GM19467 (cell line): ENCODE results near the gene CLPSL2.

ENCODE experiments used
- ATAC-seq: cut with Tn5 transposase; IDR thresholded peaks from one replicate; pipeline ENCODE4 v1.9.1; 2021; ENCODE audit warnings: mild to moderate bottlenecking, moderate library complexity; ENCODE audit not compliant: unreplicated experiment

Gene CLPSL2

DNA sequence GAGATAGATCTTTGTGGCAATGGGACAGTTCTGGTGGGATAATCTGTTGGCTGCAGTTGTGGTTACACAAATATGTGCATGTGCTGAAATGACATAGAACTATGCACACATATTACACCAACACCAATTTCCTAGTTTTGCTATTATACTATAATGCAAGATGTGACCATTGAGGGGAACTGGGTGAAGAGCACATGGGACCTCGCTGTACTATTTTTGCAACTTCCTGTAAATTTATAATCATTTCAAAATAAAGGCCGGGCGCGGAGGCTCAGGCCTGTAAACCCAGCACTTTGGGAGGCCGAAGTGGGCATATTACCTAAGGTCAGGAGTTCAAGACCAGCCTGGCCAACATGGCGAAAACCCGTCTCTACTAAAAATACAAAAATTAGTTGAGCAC lies 30.9 kb upstream of the CLPSL2 start:
- no peak for ATAC-seq

DNA sequence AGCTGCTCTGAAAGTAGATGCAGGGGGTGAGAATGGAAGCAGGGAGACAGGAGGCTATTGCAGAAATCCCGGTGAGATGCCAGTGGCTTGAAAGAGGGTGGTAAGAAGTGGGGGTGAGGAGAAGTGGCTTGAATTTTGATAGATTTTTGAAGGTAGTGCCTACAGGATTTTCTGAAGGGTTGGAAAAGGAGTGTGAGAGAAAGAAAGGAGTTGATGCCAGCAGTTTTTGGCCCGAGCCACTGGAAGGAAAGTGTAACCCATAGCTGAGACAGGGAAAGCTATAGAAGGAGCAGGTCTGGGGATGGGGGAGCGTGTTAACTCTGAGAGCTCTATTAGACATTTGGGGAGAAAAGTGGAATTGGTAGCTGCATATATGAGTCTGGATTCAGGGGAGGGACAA lies 29.9 kb upstream of the CLPSL2 start:
- no peak for ATAC-seq

DNA sequence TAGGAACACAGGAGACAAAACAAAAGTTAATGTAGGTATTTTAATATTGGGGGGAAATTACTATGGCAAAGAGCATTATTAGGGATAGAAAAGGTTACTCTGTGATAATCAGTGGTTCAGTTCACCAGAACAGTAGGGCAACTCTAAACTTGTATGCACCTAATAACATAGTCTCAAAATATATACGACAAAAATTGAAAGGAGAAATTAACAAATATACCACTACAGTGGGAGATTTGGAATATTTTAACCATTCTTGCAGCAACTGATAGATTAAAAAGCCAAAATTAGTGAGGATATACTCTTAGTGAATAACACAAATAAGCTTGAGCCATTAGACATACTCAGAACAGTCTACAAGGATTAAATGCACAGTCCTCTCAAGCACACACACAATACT lies 28.5 kb upstream of the CLPSL2 start:
- ATAC-seq: no peak

DNA sequence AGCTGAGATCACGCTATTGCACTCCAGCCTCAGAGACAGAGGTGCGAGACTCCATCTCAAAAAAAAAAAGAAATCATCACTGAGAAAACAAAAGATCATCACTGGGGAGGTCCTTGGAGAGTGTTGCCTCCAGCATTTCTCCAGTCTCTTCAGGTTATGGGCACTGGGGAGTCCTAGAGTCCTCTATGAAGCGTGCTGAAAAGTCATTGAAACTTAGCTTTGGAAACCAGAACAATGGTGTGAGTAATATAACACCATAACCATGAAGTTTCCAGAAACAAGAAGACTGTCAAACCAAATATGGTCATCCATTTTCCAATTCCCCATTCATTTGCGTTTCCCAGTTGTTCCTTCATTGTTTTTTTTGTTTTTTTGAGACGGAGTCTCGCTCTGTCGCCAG lies 25.8 kb upstream of the CLPSL2 start:
- ATAC-seq: no peak

DNA sequence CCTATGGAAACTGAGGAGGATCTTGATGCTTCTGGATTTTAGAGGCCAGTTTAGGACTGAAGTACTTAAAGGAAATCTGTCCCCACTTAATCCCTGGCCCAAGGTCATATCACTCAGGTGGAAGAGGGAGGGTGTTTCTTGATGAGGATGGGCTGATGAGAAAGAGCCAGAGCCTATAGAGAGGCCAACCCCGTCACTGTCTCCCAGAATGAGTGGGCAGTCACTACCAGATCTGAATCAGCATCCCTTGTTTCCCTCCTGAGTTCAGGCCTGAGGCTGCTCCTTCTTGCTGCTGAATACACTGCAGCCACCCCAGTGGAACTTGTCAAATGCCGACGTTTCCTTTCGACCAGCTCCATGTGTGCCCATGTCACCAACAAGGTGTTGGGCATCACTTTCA lies 24.8 kb upstream of the CLPSL2 start:
- ATAC-seq: no peak

DNA sequence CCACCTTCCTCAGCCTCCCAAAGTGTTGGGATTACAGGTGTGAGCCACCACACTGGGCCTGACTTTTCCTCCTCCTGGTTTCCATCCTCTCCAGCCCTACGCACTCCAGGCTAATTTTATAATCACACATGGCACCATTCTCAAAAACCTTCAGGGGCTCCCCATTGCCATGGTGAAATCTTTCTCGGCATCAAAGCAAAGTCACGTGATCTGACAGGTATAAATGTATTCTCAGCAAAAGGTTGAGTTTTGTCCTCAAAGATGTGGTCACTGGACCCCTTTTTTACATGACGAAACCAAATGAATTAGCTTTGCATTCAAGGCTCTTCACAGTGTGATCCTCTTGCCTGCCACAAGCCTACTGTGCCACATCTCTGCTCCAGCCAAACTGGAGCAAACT lies 24.1 kb upstream of the CLPSL2 start:
- no peak for ATAC-seq

DNA sequence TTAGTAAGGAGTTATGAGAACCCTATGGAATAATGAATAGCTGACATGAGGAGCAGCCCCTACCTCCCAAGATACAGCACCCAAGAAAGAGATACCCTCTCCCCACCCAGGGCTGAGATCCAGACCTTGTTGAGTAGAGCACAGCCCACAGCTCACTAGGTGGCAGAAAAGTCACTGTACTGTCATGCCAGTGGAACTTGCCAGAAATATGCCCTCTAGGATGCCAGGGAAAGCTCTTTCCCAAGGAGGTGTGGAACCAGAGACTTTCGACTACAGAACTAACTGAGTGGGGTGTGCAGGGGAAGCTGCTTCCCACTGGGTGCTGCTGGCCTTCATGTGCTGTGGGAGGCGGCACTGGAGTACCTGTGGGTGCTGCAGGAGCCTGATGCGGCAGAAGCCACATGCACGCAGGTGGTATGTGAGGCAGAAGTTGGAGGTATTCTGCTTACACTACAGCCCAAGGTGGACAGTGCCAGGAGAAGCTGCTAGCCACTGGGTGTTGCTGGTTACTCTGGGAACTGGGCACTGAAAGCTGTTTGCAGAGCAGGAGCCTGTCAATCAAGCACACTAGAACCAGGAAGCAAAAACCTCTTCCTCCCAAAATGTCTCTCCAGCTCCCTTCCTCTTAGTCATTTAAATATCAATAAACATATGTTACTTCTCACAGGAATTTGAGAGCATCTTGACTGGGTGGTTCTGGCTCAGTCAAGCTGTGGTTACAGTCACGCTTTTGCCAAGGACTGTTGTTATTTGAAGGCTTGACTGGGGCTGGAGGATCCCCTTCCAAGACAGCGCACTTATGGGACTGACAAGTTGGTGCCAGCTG lies 21.7 kb upstream of the CLPSL2 start:
- no peak for ATAC-seq

DNA sequence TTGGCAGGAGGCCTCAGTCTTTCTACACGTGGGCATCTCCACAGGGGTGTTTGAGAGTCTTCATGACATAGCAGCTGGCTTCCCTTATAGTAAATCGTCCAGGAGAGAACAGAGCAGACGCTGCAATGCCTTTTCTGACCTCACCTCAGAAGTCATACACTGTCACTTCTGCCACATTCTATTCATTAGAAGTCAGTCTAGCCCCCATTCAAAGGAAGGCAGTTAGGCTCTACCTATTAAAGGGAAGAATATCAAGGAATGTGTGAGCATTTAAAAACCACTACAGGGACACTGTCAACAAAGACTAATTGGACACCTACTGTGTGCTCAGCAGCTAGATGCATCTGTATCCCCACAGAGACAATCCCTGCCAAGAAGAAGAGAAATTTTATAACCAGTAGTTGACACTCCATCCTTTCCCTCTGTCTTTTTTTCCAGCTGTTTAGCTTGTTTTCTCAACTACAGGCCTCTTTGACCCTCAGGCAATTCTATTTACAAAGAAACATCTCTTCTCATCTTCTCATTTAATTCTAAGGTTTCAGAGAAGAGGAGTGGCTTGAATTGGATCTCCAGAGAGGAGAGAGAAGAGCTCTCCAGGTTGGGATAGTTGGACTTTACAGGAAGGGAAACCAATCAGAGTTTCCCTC lies 21.0 kb upstream of the CLPSL2 start:
- no peak for ATAC-seq

DNA sequence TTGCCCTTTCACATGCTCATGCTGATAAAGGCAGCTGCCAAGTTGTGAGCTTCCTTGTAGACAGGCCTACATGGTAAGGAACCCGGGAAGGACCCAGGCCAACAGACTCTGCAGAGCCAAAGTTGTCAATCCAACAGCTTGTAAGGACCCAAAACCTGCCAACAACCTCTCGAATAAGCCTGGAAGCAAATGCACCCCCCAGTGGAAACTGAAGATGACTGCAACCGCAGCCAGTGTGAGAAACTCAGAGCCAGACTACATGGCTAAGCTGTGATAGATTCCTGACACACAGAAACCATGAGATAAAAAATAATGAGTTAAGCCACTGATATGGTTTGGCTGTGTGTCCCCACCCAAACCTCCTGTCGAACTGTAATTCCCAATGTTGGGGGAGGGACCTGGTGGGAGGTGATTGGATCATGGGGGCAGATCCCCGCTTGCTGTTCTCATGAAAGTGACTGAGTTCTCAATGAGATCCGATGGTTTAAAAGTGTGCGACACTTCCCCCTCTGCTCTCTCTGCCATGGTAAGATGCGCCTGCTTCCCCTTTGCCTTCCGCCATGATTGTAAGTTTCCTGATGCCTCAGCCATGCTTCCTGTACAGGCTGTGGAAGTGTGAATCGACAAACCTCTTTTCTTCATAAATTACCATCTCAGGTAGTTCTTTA lies 18.8 kb upstream of the CLPSL2 start:
- no peak for ATAC-seq

DNA sequence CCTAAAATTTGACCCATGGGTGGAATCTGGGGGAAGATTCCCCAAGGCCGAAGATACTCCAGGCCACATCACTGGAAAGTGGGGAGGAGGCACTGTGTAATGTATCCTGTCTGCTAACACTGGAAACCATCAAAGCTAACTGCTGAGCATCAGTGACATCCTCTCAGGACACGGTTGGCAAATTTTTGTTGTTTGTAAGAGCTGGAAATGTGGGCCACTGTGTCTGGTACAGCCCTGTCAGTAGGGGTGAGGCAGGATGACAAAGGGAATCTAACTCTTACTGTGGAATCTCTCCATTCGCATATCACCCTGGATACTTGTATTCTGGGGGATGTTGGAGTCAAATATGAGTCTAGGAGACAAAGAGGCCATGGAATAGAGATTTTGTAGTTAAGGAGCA lies 17.0 kb upstream of the CLPSL2 start:
- ATAC-seq: no peak

DNA sequence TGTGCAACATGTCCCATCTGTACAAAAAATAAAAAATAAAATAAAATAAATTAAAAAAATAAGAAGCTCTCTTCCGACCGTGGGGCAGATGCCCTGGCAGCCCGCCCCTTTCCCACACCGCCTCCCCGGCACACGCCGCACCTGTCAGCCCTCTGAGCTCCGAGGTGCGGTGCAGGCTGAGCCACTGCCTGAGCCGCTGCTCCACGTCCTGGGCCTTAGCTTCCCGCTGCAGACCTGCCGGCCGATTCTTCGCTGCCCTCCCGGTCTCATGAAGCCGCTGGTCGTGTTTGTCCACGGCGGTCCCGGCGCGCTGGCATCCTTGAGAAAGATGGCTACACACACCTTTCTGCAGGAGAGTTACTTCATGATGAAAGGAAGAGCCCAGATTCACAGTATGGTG lies 10.7 kb upstream of the CLPSL2 start:
- ATAC-seq: no peak

DNA sequence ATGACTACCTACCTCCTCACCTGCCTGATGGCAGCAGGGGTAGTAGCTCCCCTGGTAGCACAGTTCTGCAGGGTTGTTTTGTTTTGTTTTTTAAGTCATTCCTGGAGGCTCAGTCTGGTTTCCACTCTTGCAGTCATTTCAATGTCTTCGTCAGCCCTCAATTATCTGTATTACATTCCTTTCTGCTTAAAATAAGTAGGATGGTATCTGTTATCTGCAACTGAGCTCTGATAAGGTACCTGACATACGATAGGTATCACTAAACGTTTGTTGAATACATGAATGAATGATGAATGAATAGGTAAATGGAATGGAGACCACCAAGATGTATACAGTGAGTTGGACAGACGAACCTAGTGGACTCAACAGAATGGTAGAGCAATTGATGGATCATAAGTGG lies 7.2 kb upstream of the CLPSL2 start:
- ATAC-seq: no peak

DNA sequence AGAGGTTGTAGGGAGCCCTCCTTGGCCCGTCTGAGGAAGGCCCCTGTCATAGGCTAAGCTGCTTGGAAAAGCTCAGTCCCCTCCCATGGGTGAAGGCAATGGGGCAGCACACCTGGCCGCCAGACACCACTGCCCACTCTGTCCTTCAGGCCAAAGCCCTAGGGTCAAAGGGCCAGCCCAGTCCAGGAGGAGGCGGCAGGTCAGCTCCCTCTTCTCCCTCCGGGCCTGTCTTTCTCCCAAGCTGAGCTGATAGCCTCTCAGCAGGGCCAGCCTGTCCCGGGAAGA lies 5.1 kb upstream of the CLPSL2 start:
- no peak for ATAC-seq

DNA sequence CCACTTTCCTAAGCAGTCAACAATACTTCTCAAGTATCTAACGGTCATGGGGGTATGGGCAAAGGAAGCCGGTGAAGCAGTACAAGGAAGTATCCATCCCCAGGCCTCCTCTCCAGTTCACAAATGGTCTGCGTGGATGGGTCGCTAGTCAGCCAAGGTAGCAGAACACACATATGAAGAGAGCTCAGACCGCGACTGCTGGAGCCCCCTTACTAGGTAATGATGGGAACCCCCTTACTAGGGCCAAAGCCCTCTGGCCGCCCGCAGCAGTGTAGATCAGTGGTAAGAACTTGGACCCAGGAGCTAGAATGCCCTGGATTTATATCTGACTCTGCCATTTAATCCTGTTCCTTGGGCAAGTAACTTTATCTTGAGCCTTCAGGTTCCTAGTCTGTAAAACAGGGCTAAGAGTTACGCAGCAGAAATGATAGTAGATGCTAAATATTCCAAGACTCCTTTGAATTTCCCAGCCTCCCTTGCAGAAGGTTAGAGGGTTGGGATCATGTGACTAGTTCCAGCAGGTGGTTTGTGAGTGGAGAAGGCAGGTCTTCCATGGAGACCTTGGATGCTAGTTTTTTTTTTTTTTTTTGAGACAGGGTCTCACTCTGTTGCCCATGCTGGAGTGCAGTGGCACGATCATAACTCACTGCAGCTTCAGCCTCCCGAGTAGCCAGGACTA lies 2.1 kb upstream of the CLPSL2 start:
- ATAC-seq: no peak

DNA sequence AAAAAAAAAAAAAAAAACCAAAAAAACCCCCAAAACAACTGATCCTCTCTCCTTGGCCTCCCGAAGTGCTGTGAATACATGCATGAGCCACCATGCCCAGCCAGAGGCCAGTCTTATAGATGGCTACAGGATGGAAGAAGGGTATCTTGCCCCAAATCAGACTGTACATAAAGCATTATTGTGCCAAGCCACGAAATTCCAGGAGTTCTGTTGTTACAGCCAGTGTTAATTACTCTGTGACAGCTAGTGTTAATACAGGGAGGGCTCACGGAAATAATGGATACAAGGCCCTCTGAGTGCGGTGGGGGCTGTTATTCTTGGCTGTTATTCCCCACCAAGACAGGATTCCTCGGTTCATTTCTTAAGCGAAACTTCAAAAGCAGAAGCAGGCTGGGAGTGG lies 1.4 kb upstream of the CLPSL2 start:
- ATAC-seq: no peak

DNA sequence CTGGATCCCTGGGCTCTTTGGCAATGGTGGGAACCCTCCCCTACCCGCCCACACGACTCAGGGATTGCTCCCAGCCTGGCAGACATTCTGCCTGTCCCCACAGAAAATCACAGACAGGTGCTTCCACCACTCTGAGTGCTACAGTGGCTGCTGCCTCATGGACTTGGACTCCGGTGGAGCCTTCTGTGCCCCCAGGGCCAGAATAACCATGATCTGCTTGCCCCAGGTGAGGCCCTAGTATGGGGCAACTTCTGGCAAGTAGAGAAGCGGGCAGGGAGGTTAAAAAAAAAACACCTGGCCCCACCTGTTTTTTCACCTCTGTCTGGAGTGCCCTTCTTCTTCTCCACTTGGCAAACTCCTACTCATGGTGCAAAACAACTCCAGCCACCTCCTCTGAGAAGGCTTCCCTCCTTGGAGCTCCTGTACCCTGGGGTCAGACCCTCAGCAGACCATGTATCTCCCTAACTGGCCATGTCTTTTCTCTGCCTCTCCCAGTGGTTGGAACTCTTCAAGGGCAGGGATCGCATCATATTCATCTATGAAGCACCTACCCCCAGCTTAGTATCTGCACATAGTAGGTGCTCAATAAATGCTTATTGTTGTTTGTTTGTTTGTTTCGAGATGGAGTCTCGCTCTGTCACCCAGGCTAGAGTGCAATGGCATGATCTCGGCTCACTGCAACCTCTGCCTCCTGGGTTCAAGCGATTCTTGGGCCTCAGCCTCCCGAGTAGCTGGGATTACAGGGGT lies 1.1 kb downstream of the CLPSL2 start:
- no peak for ATAC-seq

DNA sequence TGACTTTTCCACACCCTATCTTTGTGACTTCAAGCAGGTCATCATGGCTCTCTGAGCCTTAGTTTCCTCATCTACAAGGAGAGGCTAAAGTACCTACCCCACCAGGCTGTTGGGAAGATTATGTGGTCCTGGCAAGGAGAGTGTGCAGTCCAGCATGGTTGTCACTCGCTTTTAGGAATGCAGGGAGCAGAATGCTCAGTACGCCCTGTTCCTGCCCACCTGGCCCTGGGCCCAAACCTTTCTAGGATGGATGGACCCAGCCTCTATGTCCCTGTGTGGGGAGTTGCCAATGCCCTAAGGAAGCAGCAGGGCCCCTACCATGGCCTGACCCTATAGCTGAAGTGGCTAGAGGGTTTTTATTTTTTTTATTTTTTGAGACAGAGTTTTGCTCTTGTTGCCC lies 2.0 kb downstream of the CLPSL2 start:
- no peak for ATAC-seq

DNA sequence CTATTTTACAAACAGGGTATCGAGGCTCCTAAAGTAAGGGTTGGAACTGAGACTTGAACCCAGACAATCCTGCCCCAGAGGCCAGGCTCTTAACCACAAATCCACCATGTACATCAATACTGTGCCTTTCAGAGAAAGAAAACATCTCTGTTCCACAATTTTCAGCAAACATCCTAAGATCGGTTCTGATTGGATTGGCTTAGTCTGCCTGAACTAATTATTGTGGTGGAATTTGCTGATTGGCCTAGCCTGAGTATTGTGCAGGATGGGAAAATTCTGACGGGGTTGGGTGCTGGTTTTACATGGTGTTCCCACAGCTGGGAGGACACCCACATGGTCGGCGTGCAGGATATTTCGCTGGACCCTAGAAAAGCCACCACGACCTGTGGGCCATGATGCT lies 4.3 kb downstream of the CLPSL2 start, which contains the start of gene CLPSL1:
CLPSL1 (plus strand) TSS at position 301 of the 400 bp plus-strand sequence; CDS start at position 393, 92 bp downstream.
- no peak for ATAC-seq

DNA sequence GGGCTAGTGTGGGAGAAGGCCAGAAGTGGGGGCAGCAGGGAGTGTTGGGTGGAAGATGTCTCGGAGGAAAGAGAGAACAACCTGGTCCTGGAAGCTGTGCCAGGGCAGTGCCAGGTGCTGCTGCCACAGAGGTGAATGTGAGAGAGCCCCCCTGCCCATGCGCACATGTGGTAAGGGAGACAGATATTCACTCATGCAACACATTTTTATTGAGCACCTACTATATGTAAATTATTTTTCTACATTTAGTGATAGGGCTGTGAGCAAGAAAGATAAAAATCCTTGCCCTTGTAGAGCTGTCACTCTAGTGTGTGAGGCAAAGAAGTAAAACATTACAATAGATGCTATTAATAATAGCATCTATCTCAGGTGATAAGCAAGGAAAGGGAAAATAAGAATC lies 4.9 kb downstream of the CLPSL2 start:
- no peak for ATAC-seq

DNA sequence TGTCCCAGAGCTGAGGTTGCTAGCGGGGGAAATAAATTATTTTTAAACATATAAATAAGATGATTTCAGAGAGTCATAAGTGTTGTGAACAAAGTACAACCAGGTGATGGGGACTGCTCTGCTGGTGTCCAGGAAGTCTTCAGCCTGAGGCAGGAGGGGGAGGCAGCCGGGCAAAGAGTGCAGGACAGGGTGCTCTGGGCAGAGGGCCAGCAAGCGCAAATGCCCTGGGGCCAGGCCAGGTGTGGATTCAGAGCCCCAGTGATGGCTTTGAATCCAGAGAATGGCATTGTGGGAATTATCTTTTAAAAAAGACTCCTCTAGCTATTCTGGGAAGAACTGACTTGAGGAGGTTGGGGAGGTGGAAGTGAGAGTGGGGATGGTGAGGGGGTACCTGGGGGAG lies 6.0 kb downstream of the CLPSL2 start:
- no peak for ATAC-seq

DNA sequence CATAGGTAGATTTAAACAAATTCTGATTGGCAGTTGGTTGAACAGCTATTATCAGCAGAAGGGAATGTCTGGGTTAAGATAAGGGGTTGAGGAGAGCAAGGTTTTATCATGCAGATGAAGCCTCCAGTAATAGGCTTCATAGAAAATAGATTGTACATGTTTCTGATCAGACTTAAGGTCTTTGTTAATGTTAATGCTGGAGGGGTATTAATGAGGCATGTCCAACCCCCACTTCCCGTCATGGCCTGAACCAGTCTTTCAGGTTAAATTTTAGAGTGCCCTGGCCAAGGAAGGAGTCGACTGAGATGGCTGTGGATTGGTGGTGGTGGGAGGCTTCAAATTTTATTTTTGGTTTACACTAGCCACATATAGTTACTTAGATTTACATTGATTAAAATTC lies 7.8 kb downstream of the CLPSL2 start:
- no peak for ATAC-seq
